CD4-positive, alpha-beta T cell (primary cell): ENCODE data around the gene NMRAL1. TPM values are rescaled to one million over a fixed set of nuclear protein-coding genes. Genes with fewer than 3 reads are reported as not detected.

ENCODE experiments used
- ATAC-seq: fragments of 200-7000 bp; cut with Tn5 transposase; one replicate; pipeline ENCODE4 v1.10.0; 2022; ENCODE audit warnings: mild to moderate bottlenecking; ENCODE audit not compliant: poor library complexity
- CTCF ChIA-PET: fragments of 350-600 bp; sonication (Branson Sonifier 250); formaldehyde crosslinking; loops from one replicate; lab custom pipeline; 2021; ENCODE audit warnings: antibody characterized with exemption, inconsistent platforms; lab: Charles Lee
- POLR2A ChIA-PET: fragments of 350-600 bp; sonication (Branson Sonifier 250); formaldehyde crosslinking; loops from one replicate; lab custom pipeline; 2021; ENCODE audit warnings: antibody characterized with exemption, inconsistent platforms; lab: Charles Lee
- DNase-seq, 14 experiments: peaks; one replicate each; pipeline ENCODE4 v3.0.0-alpha.2; 2013 to 2020; ENCODE audit warnings: mixed read lengths in 2 of 14
- H3K27ac ChIP-seq, 2 donors: one replicate each; pipeline versions ENCODE4 v1.5.1 to v1.7.0; 2013; ENCODE audit warnings: low read length in 2 of 2, low read depth in 1 of 2, mild to moderate bottlenecking in 1 of 2
- H3K27me3 ChIP-seq, 2 experiments: 1 replicate in 1 of 2; 2 replicates in 1 of 2; pipeline versions ENCODE4 v1.6.1 to v1.7.0; 2013; ENCODE audit warnings: low read length in 2 of 2, control low read depth in 1 of 2, mild to moderate bottlenecking in 1 of 2, moderate library complexity in 1 of 2; ENCODE audit not compliant: insufficient read depth in 2 of 2, control insufficient read depth in 1 of 2
- H3K36me3 ChIP-seq: one replicate; pipeline ENCODE4 v1.6.1; 2013; ENCODE audit warnings: low read length, control low read depth; ENCODE audit not compliant: insufficient read depth
- H3K4me1 ChIP-seq: one replicate; pipeline ENCODE4 v1.6.1; 2013; ENCODE audit warnings: low read length, control low read depth; ENCODE audit not compliant: insufficient read depth
- H3K4me3 ChIP-seq: one replicate; pipeline ENCODE4 v1.5.1; 2013; ENCODE audit warnings: mild to moderate bottlenecking, low read length, moderate library complexity
- H3K9me3 ChIP-seq, 2 experiments: 1 replicate in 1 of 2; 2 replicates in 1 of 2; pipeline versions ENCODE4 v1.6.1 to v1.7.0; 2013; ENCODE audit warnings: low read length in 2 of 2, mild to moderate bottlenecking in 2 of 2, control low read depth in 1 of 2, moderate library complexity in 1 of 2; ENCODE audit not compliant: control insufficient read depth in 1 of 2, insufficient read depth in 1 of 2
- H3K27ac Mint-ChIP-seq: one replicate; pipeline ENCODE4 v1.8.0; 2020; ENCODE audit warnings: mixed read lengths
- H3K27me3 Mint-ChIP-seq: one replicate; pipeline ENCODE4 v1.8.0; 2021; ENCODE audit warnings: mixed read lengths
- H3K36me3 Mint-ChIP-seq: one replicate; pipeline ENCODE4 v1.8.0; 2021; ENCODE audit warnings: low read depth, mixed read lengths
- H3K4me1 Mint-ChIP-seq: one replicate; pipeline ENCODE4 v1.8.0; 2021; ENCODE audit warnings: low read depth, mixed read lengths
- H3K4me3 Mint-ChIP-seq: one replicate; pipeline ENCODE4 v1.8.0; 2020; ENCODE audit warnings: mild to moderate bottlenecking, mixed read lengths
- H3K9me3 Mint-ChIP-seq: one replicate; pipeline ENCODE4 v1.8.0; 2020; ENCODE audit warnings: mixed read lengths
- intact Hi-C, 2 experiments: fragments of 100-400 bp; cut with DNase I in 1 of 2; cut with micrococcal nuclease in 1 of 2; formaldehyde crosslinking; loops; one replicate each; pipeline versions ENCODE4 v1.15.1 to v1.9.0; 2023 to 2025; cut with DNase I, micrococcal nuclease
- total RNA-seq, 174 experiments: library from RNA in 2 of 174; stranded (reverse) in 2 of 174; gene quantifications; one replicate each; pipeline ENCODE4 v1.2.3 and lab custom pipeline; 2021 to 2026
- TF ChIP-seq, protein P1 (sequence below): fragments of 200-600 bp; IDR thresholded peaks from one replicate; pipeline ENCODE4 v1.8.0; 2022; ENCODE audit warnings: antibody characterized with exemption, mild to moderate bottlenecking

NMRAL1 gene
- total RNA-seq, 2 experiments from 2014 or later, result 28.6 to 29.5 TPM

DNA sequence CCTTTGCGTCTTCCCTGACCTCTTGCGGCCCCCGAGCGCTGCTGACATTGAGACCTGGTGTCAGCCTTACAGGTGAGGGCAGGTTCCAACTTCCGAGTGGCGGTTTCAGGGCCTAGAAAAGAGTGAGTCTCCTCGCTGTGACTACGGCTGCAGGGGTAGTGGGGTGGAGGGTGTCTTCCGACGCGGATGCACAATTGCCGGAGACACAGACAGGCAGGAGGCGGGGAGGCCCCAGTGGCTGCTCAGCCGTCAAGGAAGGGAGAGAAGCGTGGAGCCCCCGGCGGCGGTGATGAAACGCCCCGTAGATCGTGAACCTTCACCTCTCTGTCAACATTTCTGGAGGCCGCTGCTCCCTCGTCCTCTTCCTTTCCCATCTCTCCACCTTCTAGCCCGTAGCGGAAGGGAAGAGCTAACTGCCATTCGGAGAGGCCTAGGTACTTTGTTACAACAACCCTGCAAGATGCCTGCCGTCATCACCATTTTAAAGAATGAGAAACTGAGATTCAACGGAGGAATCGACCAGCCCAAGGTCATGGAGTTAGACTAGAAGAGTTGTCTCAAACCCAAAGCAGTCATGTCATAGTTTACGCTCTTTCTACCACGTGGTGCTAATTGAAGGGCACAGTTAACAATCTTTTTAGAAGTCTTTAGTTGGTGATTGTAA lies 48.3 kb downstream of the NMRAL1 start:
- Histone ChIP-seq H3K27ac (peak overlapping the region; percentile 93 to 99), H3K27me3 (no peaks in the 10 kb centered on the region), H3K9me3 (no peaks in the 10 kb centered on the region), H3K36me3 (peaks cover 13% of the 10 kb centered on the region), H3K4me1 (peaks cover 34% of the 10 kb centered on the region), H3K4me3 (peak overlapping the region; percentile 71)
- CTCF ChIA-PET, result no interaction called here
- ATAC-seq (peak; percentile 46), DNase-seq (peak in 2 of 14 experiments; percentile 33 to 75)
- Mint-ChIP-seq H3K27ac (peak overlapping the region; percentile 99), H3K36me3 (peaks cover 31% of the 10 kb centered on the region), H3K4me3 (peak overlapping the region; percentile 91), H3K9me3 (no peaks in the 10 kb centered on the region), H3K4me1 (peaks cover 27% of the 10 kb centered on the region), H3K27me3 (no peaks in the 10 kb centered on the region)
- POLR2A ChIA-PET, result interaction anchor here (1.0 kb wide), 1 partner anchor 12 kb away, joined by 3 read pairs; no protein-coding TSS in a partner anchor
- TF ChIP-seq, protein P1, sequence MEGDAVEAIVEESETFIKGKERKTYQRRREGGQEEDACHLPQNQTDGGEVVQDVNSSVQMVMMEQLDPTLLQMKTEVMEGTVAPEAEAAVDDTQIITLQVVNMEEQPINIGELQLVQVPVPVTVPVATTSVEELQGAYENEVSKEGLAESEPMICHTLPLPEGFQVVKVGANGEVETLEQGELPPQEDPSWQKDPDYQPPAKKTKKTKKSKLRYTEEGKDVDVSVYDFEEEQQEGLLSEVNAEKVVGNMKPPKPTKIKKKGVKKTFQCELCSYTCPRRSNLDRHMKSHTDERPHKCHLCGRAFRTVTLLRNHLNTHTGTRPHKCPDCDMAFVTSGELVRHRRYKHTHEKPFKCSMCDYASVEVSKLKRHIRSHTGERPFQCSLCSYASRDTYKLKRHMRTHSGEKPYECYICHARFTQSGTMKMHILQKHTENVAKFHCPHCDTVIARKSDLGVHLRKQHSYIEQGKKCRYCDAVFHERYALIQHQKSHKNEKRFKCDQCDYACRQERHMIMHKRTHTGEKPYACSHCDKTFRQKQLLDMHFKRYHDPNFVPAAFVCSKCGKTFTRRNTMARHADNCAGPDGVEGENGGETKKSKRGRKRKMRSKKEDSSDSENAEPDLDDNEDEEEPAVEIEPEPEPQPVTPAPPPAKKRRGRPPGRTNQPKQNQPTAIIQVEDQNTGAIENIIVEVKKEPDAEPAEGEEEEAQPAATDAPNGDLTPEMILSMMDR, result no peak
- intact Hi-C loops, result loop anchor here in 1 of 2 experiments (2.0 to 10.0 kb wide), 4 partner anchors 51 to 269 kb away; partner anchors contain the start of genes HMOX2 and NUDT16L1

DNA sequence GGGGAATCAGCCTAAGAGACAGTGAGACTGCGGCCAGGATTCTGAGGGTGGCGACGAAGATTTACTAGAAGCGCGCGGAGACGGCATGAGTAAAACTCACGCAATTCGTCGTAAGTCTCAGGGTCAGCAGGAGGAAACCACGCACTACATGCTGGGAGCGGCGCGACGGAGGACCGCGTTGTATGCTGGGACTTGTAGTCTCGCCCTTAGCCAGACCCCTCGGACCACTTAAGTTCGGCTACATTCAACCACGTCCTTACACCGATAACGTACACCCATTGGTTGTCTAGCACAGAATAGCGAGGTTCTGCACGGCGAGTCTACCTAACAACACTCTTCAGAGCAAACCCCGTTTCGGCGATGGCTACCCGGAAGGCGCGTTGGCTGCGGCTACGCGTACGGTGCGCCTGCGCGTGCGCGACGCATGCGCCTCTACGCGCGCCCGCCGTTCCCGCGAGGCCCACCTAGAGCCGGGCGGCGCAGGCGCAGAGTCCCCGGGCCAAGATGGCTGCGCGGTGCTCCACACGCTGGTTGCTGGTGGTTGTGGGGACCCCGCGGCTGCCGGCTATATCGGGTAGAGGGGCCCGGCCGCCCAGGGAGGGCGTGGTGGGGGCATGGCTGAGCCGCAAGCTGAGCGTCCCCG lies 48.9 kb downstream of the NMRAL1 start, which contains the start of gene DNAJA3:
Gene DNAJA3, plus strand, starts transcription at position 491 of the 643 bp plus-strand sequence. Its CDS starts 14 bp downstream, at position 505.
- Mint-ChIP-seq H3K4me3 (peak within 1 kb of the TSS; percentile 91), H3K27me3 (no peaks in the 10 kb centered on the region), H3K27ac (peak within 1 kb of the TSS; percentile 99), H3K36me3 (peaks cover 27% of the 10 kb centered on the region), H3K4me1 (peaks cover 27% of the 10 kb centered on the region), H3K9me3 (no peaks in the 10 kb centered on the region)
- DNase-seq, result peak; percentile 82 to 98 (median 90)
- no peaks in the 10 kb centered on the region for H3K27me3 ChIP-seq
- peak within 1 kb of the TSS; percentile 71 for H3K4me3 ChIP-seq
- no peaks in the 10 kb centered on the region for H3K9me3 ChIP-seq
- CTCF ChIA-PET, result no interaction called here
- H3K27ac ChIP-seq, result peak within 1 kb of the TSS; percentile 93 to 99
- TF ChIP-seq, protein P1, result no peak
- peaks cover 11% of the 10 kb centered on the region for H3K36me3 ChIP-seq
- POLR2A ChIA-PET, result interaction anchor here (1.0 kb wide), 1 partner anchor 11 kb away, joined by 3 read pairs; no protein-coding TSS in a partner anchor
- intact Hi-C loops, result loop anchor here (1.0 to 10.0 kb wide), 5 partner anchors 9 to 269 kb away; partner anchors contain the start of genes CORO7 (in 2 of the 2), HMOX2 (in 1 of the 2) and NUDT16L1 (in 1 of the 2)
- H3K4me1 ChIP-seq, result peaks cover 34% of the 10 kb centered on the region
- peak; percentile 84 for ATAC-seq

DNA sequence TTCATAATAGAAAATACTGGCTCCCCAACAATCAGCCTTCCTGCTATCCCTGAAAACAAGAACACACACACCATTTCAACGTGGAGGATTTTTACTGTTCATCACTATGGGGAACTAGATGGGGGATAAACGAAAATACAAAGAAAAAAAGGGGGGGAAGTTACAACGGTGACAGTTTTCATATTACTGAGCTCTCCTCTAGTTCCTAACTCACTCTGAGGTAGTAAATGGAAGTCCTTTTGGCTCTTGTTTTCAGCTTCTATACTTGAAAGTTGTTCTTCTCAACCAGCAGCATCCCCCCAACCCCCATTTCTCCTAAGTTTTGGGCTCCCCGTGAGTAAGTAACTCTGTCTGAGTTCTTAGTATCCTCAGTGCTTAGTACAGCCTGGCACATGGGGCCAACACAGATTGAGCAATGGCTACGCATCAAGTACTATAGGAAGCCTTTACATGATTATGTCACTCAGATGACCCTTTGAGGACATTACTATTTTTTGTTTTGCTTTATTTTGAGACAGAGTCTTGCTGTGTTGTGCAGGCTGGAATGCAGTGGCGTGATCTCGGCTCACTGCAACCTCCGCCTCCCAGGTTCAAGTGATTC lies 53.8 kb downstream of the NMRAL1 start:
- DNase-seq (no peak), ATAC-seq (no peak)
- TF ChIP-seq, protein P1, result no peak
- Mint-ChIP-seq H3K4me1 (peaks cover 13% of the 10 kb centered on the region), H3K9me3 (no peaks in the 10 kb centered on the region), H3K27ac (no peak overlapping the region), H3K36me3 (peaks cover 14% of the 10 kb centered on the region), H3K27me3 (no peaks in the 10 kb centered on the region), H3K4me3 (no peak overlapping the region)
- CTCF ChIA-PET, result interaction anchor here (0.7 kb wide), 1 partner anchor 204 kb away, joined by 3 read pairs; the partner anchor contains the start of gene MGRN1
- Histone ChIP-seq H3K36me3 (no peaks in the 10 kb centered on the region), H3K27ac (no peak overlapping the region), H3K4me3 (no peak overlapping the region), H3K27me3 (no peaks in the 10 kb centered on the region), H3K4me1 (peaks cover 18% of the 10 kb centered on the region), H3K9me3 (no peaks in the 10 kb centered on the region)
- POLR2A ChIA-PET, result no interaction called here
- intact Hi-C loops, result loop anchor here in 1 of 2 experiments (10.0 kb wide), 1 partner anchor 274 kb away; the partner anchor contains the start of gene NUDT16L1
